Transverse colon (tissue), 4 donors: ENCODE data around the gene EFCAB11.

Source experiments
- CTCF ChIP-seq, 5 experiments: fragments of 200-600 bp in 3 of 5; fragments of 450-650 bp in 2 of 5; sonication (generic) in 3 of 5; IDR thresholded peaks; 1 replicate in 2 of 5; 2 replicates in 3 of 5; pipeline ENCODE4 v1.5.1; 2016 to 2017; ENCODE audit warnings: antibody characterized with exemption in 5 of 5, inconsistent platforms in 3 of 5, mild to moderate bottlenecking in 2 of 5, moderate library complexity in 1 of 5
- POLR2A ChIP-seq: fragments of 450-650 bp; IDR thresholded peaks from one replicate; pipeline ENCODE4 v1.6.1; 2016; ENCODE audit warnings: antibody characterized with exemption, mild to moderate bottlenecking, moderate library complexity
- POLR2AphosphoS5 ChIP-seq, 3 donors: sonication (generic); formaldehyde crosslinking; IDR thresholded peaks; one replicate each; pipeline ENCODE4 v1.6.1; 2016; ENCODE audit warnings: antibody characterized with exemption in 3 of 3

DNA sequence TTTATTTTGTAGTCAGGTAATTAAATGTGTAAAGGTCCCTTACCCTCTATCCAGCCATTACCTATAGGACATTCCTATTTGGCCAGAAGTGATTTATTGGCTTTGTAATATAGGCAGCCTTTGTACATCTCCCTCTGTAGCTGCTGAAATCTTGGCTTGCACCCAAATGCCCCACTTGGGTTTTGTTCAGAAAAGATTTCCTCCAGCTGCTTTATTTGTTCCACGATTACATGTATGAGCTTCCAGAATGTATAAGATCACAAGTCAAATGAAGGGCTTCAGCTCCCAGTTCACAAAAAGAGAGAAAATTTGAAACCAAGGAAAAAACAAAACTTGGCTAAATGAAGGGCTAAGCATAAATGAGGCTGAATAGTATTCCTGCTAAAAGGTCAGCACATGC is 103.4 kb downstream of the EFCAB11 start:
- no peak for TF ChIP-seq POLR2A
- TF ChIP-seq CTCF (IDR thresholded peaks at IDR 0.05): no peak
- TF ChIP-seq POLR2AphosphoS5 (IDR thresholded peaks at IDR 0.05): no peak
